VCaP (cell line): ENCODE data around the gene TMEM72.

Experiments
- H3K27ac ChIP-seq: fragments of 450-650 bp; 2 replicates; pipeline ENCODE4 v1.5.1; 2017
- TF ChIP-seq, protein P1 (sequence below): fragments of 450-650 bp; conservative IDR thresholded peaks from 2 replicates; pipeline ENCODE4 v1.5.1; 2017; ENCODE audit warnings: mild to moderate bottlenecking, moderate library complexity

Gene TMEM72

DNA sequence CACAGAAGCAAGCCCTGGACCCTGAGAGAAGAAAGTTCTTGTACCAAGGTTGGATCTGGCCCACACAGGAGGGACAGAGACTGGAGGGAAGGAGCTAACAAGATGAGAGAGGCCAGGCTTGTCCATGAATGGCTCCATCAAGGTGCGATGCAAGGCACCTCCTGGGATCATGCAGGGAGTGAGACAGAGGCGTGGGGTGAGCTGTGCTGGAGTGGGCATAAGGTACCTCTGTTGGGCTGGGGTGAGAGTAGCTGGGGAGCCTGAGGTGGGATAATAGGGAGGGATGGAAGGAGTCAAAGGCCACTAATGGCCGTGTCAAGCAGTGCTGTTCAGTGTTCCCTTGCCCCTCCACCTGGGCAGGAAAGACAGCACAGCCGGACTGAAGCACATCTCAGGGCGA, 9.9 kb downstream of the TMEM72 start:
- no peak overlapping the region for H3K27ac ChIP-seq
- TF ChIP-seq, protein P1, sequence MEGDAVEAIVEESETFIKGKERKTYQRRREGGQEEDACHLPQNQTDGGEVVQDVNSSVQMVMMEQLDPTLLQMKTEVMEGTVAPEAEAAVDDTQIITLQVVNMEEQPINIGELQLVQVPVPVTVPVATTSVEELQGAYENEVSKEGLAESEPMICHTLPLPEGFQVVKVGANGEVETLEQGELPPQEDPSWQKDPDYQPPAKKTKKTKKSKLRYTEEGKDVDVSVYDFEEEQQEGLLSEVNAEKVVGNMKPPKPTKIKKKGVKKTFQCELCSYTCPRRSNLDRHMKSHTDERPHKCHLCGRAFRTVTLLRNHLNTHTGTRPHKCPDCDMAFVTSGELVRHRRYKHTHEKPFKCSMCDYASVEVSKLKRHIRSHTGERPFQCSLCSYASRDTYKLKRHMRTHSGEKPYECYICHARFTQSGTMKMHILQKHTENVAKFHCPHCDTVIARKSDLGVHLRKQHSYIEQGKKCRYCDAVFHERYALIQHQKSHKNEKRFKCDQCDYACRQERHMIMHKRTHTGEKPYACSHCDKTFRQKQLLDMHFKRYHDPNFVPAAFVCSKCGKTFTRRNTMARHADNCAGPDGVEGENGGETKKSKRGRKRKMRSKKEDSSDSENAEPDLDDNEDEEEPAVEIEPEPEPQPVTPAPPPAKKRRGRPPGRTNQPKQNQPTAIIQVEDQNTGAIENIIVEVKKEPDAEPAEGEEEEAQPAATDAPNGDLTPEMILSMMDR, result no peak

DNA sequence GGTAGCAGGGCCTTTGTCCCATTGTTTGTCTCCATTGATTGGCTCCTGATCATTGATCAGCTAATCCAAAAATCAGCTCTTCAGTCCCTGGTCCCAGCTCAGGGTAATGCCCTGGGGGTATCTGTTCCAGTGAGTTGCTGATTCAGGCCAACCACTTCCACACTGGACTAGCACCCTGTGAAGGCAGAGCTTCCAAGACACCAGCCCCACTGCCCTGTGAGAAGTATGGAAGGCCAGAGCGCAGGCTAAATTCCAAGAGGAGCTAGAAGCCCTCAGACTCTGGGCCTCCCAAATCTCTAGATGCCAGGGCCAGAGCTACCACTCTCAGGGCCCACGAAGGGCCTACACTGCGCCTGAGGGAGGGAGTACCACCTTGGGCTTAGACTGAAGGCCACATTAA, 10.4 kb downstream of the TMEM72 start:
- TF ChIP-seq, protein P1, result no peak
- no peak overlapping the region for H3K27ac ChIP-seq

DNA sequence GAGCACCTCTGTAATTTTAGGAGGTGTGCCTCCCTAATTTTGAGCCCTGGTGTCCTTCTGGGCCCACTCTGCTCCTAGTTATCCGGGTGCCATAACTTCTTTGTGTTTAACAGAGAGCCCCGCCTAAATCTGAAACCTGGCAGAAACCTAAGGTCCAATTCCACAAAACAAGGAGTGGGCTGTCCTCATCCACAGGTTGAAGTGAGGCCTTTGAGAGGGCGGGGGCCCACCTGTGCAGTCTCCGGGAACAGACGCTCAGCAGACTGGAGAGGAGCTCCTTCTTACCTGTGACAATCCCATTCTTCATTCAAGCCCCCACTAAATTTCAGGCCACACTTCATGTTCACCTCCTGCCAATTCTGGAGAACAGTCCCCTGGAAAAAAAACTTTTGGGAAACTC, 10.9 kb downstream of the TMEM72 start:
- TF ChIP-seq, protein P1, result no peak
- no peak overlapping the region for H3K27ac ChIP-seq

DNA sequence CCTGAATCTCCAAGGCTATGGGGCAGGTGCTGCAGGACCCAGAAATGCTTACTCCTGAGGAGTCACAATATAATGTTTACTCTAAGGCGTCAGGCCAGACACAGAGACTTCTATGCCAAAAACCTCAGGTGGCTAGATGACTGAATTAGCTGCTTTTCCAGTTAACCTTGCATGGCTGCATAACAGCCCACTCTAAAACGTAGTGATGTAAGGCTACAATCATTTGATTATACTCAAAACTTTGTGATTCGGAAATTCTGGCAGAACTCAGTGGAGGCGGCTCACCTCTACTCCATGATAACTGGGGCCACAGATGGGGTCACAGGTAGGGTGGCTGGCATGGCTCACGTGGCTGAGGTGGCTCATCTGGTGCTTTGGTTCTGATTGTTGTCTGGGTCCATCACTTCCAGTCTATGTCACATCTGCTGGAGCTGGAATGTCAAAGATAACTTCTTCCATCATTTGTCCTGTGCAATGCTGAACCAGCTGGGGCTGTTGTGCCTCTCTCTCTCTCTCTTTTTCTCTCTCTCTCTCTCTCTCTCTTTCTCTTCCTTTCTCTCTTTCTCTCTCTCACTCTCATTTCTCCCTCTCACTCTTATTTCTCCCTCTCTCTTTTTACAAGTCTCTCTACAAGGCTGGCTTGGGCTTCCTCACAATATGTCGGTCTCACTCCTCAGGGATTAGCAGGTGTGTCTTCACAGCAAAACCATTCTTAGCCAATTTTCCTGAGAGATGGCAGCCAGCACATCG, 11.8 kb downstream of the TMEM72 start:
- H3K27ac ChIP-seq, result no peak overlapping the region
- TF ChIP-seq, protein P1, result no peak

DNA sequence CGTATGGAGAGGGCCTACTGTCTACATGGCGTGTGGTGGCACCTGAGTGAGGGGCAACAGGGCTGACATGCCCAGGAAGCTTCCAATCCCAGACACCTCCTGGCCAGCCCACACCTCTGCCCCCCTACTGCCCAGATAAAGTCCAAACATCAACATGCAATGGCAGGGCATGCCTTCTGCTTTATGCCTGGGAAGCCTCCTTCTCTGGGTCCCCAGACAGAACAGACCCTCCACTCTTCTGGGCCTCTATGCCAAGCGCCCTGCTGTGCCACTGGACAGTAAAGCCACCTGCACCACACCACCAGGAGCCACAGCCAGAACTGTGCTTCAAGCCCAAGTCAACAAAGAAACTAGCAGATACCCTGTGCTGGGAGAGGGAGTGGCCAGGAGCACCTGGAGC, 12.5 kb downstream of the TMEM72 start:
- TF ChIP-seq, protein P1, result no peak

DNA sequence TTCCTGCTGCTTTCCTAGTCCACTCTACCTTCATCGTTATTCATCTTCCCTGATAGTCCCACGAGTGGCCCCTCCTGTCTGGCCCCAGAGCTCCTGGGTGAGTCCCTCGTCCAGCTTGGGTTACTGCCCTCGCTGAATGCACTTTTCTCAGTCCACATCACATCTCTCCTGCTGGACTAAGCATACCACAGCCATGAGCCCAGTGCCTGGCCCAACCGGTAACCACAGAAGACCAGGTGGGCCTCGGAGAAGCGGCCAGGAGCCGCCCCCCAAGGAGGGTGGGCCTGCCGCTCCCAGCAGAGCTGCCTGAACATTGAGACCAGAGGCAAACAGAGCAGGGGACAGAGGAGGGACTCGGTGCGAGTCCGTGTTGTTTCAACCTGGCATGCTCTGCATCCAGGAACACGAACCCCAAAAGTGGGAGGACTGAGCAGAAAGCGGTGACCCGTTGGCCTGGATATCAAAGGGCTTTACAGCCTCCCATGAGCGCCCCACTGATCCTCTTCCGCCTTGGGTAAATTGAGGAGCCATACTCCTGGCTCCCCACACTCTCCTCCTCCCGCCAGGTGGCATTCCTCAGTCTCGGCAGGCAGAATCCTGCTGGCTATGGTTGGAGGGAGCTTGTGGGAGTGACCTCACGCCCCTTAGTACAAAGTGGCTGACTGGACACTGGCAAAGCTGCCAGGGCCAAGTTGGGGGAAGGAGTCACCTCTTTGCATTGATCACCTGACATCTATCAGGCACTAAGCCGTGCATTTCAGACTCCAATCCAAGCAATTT, 13.3 kb downstream of the TMEM72 start:
- TF ChIP-seq, protein P1, result no peak
- H3K27ac ChIP-seq, result no peak overlapping the region

More for the DNA sequence above, 12.5 kb downstream of the TMEM72 start:
- H3K27ac ChIP-seq, result no peak overlapping the region

DNA sequence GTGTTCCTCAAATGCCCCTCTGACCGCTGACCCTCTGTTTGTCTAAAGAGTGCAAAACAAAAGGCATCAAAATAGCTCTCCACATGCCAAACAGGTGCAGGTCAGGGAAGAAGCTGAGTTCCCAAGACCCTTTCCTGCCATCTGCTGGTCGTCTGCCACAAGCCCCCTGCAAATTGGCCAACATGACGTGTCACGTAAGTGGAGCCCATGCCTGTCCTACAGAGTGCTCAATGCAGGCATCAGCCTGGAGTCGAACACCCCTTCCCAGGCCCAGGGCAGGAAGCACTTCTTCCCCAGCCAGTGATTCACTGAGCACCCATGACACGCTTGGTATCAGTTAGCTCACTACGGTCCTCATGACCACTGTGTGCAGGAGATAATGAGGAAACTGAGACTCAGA, 14.1 kb downstream of the TMEM72 start:
- H3K27ac ChIP-seq, result no peak overlapping the region
- TF ChIP-seq, protein P1, result peak; percentile 43; the same call in 1 of the 2 replicates
